HepG2 (cell line): ENCODE data around the gene CHRNA3. TPM values are rescaled to one million over a fixed set of nuclear protein-coding genes. Genes with fewer than 3 reads are reported as not detected.

Experiments
- ATF1 ChIP-seq: IDR thresholded peaks from 2 replicates; pipeline ENCODE4 v1.6.1; 2016; ENCODE audit warnings: mild to moderate bottlenecking, control low read depth
- CSRNP1 ChIP-seq: sonication (generic); formaldehyde crosslinking; IDR thresholded peaks from 2 replicates; pipeline ENCODE4 v1.8.1; 2023; ENCODE audit warnings: mild to moderate bottlenecking, missing genetic modification reagents
- FOXO1 ChIP-seq: sonication (generic); formaldehyde crosslinking; IDR thresholded peaks from 2 replicates; pipeline ENCODE4 v1.4.0; 2020; ENCODE audit warnings: missing genetic modification reagents
- LBX2 ChIP-seq: sonication (generic); formaldehyde crosslinking; IDR thresholded peaks from 2 replicates; pipeline ENCODE4 v1.5.0; 2020; ENCODE audit warnings: missing genetic modification reagents, mild to moderate bottlenecking, borderline replicate concordance
- PHF20 ChIP-seq: sonication (generic); formaldehyde crosslinking; IDR thresholded peaks from 2 replicates; pipeline ENCODE4 v1.5.0; 2020; ENCODE audit warnings: mild to moderate bottlenecking, missing genetic modification reagents
- SP5 ChIP-seq: IDR thresholded peaks from 2 replicates; pipeline ENCODE4 v1.6.1; 2016; ENCODE audit warnings: low read depth, borderline replicate concordance
- THAP9 ChIP-seq: sonication (generic); formaldehyde crosslinking; IDR thresholded peaks from 2 replicates; pipeline ENCODE4; 2020; ENCODE audit warnings: missing genetic modification reagents, mild to moderate bottlenecking, borderline replicate concordance
- ZBTB37 ChIP-seq: sonication (generic); formaldehyde crosslinking; IDR thresholded peaks from 2 replicates; pipeline ENCODE4 v1.4.0; 2020; ENCODE audit warnings: mild to moderate bottlenecking, missing genetic modification reagents
- ZNF251 ChIP-seq: sonication (generic); formaldehyde crosslinking; IDR thresholded peaks from 2 replicates; pipeline ENCODE4 v1.9.0; 2021; ENCODE audit warnings: mild to moderate bottlenecking, missing genetic modification reagents
- ZNF407 ChIP-seq: sonication (generic); formaldehyde crosslinking; IDR thresholded peaks from one replicate; pipeline ENCODE4 v1.5.1; 2020; ENCODE audit warnings: mild to moderate bottlenecking, missing genetic modification reagents; ENCODE audit errors: not compliant biosample characterization
- ZNF569 ChIP-seq: sonication (generic); formaldehyde crosslinking; IDR thresholded peaks from 2 replicates; pipeline ENCODE4 v1.5.0; 2020; ENCODE audit warnings: mild to moderate bottlenecking, missing genetic modification reagents, moderate library complexity, borderline replicate concordance
- ZNF761 ChIP-seq: sonication (generic); formaldehyde crosslinking; conservative IDR thresholded peaks from 2 replicates; pipeline ENCODE4 v1.4.0; 2020; ENCODE audit warnings: mild to moderate bottlenecking, missing genetic modification reagents
- polyA plus RNA-seq, 8 experiments: library from polyadenylated mRNA; depleted of rRNA in 3 of 8; stranded (reverse) in 7 of 8; unstranded in 1 of 8; fragments of >200 nt; fragmentation: Illumina TruSeq in 4 of 8; extraction: Trizol in 4 of 8; gene quantifications; 2 replicates each; pipeline versions ENCODE4 v1.2.1 to v1.2.3, GENCODE V29; 2011 to 2016; ENCODE audit warnings: low read depth in 4 of 8, missing spikeins in 1 of 8, mixed read lengths in 1 of 8; ENCODE audit not compliant: insufficient read depth in 1 of 8
- total RNA-seq, 5 experiments: library from RNA; depleted of rRNA; stranded (reverse); fragments of >200 nt; fragmentation: Illumina TruSeq; extraction: Trizol; gene quantifications; 2 replicates each; pipeline ENCODE4 v1.2.3, GENCODE V29; 2016; ENCODE audit warnings: low read depth in 1 of 5

Gene CHRNA3
- total and polyA plus RNA-seq, 2 of the 13 experiments (the other 11 are each of a cell fraction or from before 2014, with no cell fraction given) = not detected

GRCh38 chr15:78565097-78565950, 55.5 kb downstream of the CHRNA3 start, which contains the start of gene CHRNA5 (continued):
- TF ChIP-seq ZNF407 (CRISPR knock-in tag) = no peak
- no peak for TF ChIP-seq ATF1 (CRISPR knock-in tag)
- no peak for TF ChIP-seq SP5 (CRISPR knock-in tag)
- TF ChIP-seq ZNF569 (CRISPR knock-in tag) = no peak
- TF ChIP-seq PHF20 (CRISPR knock-in tag) = peak; percentile 21; the same call in 1 of the 2 replicates
- TF ChIP-seq ZNF761 (CRISPR knock-in tag) = no peak
- TF ChIP-seq ZNF251 (CRISPR knock-in tag) = no peak
- TF ChIP-seq THAP9 (CRISPR knock-in tag) = no peak
- TF ChIP-seq FOXO1 = no peak
- no peak for TF ChIP-seq CSRNP1 (CRISPR knock-in tag)
- no peak for TF ChIP-seq ZBTB37 (CRISPR knock-in tag)
- TF ChIP-seq LBX2 (CRISPR knock-in tag) = no peak
